KOPT-K1 (cell line): ENCODE measurements around the gene MRPL9.

ENCODE experiments used
- H3K27ac ChIP-seq: fragments of 200-600 bp; sonication (generic); 2 replicates; pipeline ENCODE4 v1.5.1; 2016; ENCODE audit warnings: antibody characterized with exemption, mild to moderate bottlenecking, low read depth, low read length; ENCODE audit not compliant: poor library complexity, severe bottlenecking
- H3K36me3 ChIP-seq: fragments of 200-600 bp; sonication (generic); 2 replicates; pipeline ENCODE4 v1.5.1; 2017; ENCODE audit warnings: antibody characterized with exemption, mild to moderate bottlenecking, low read length, moderate library complexity; ENCODE audit not compliant: insufficient read depth
- H3K9me3 ChIP-seq: fragments of 200-600 bp; sonication (generic); 2 replicates; pipeline ENCODE4 v1.5.1; 2017; ENCODE audit warnings: antibody characterized with exemption, low read length, mild to moderate bottlenecking; ENCODE audit not compliant: insufficient read depth, poor library complexity, severe bottlenecking

The MRPL9 gene

DNA sequence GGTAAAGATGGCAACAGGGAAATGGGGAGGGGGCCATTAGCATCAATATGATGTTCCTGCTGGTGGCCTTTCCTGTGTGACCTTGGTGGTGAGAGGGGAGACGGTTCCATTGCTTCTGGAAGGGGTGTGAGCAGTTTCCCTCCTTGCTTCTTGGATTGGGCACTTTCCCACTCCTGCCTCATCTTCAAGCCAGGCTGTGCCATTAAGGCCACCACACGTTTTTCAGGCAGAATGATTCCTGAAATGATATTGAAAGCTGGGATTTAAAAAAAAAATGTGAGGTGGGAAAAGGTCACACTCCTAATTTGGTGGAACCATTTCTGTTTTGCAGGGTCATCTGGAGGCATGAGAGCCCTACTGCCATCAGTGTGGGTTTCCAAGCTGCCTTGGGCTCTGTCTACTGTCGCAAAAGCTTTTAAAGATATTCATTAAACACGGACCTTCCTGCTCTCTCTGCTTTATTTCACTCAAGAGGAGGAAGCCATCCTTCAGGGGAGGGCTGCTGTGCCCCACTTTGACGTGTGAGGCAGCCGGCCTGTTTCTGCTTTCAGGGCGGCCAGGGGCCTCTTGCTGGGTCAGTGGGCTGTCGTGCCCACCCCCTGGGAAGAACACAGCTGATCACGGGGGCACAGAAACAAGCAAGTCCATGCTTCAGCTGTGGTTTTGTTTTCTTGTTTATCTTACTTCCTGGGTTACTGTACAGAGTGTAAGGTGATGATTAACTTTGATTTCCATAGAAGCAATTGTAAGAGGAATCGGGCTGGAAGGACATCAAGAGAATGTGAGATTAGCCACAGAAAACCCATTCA lies 33.9 kb downstream of the MRPL9 start:
- Histone ChIP-seq H3K9me3 (no peaks in the 10 kb centered on the region), H3K36me3 (no peaks in the 10 kb centered on the region), H3K27ac (no peak overlapping the region)

DNA sequence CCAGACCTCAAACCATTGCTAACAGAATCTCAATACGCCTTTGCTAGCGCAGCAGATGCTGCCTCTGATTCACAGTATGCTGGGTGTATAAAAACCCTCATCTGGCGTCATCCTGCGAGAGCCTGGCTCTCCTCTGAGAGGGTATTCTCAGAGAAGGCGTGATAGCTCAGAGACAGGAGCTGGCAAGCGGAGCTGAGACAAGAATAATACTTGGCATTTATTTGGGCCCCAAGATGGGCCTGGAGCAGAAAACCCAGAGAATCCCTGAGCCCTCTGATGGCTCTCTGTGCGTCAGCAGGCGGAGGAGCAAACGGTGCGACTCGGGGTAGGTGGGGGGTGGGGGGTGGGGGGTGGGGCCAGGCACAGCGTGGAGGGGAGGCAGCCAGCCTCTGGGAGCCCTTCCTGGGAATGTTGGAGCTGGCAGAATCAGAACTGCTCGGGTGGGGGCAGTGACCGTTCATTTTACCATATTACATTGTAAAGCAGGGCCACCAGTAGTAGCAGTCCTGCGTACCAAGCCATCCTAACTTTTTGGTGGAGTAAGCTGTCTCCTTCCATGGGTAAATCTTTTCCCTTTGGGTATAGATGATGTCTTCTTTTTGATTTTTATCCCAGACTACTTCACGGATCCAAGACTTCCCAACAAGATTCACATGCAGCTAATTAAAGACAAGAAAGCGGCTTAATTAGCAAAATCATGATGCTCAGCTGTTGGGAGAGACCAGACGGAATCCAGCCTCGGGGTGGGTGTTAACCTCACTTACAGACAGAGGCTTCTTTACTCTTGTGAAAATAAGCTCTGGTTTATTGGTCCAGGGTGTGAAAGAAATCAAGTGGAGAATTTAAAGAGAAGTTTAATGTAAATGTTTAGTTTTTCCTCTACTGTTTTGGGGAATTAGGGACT lies 34.9 kb downstream of the MRPL9 start:
- Histone ChIP-seq H3K36me3 (no peaks in the 10 kb centered on the region), H3K27ac (no peak overlapping the region), H3K9me3 (no peaks in the 10 kb centered on the region)

DNA sequence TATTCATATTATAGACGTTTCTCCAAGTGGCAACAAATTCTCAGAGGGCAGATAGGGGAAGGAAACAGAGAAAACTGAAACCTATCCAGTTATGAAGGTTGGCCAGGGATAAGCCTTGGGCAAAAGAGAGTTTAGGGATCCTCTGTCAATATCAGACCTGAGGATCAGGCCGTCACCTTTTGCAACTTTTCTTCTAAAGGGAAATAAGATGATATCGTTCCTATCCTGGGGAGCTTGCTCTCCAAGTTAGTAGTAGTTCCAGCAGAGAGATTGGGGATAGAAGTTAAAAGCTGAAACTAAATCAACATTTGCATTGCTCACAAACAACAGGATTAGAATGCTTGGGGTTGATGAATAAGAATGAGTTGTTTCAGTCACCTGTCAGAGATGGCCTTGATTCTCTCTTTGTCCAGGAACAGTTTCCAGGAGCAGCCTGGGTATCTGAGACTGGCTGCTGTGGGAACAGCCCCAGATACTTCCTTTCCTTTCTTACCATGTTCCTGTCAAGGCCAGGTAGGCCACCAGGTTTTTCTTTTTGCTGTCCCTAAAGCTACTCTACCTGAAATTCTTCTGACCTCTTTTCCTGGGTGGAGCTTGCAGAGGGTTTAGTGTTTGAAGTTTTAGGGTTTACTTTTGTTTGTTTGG lies 39.4 kb downstream of the MRPL9 start:
- Histone ChIP-seq H3K9me3 (no peaks in the 10 kb centered on the region), H3K36me3 (no peaks in the 10 kb centered on the region), H3K27ac (no peak overlapping the region)

DNA sequence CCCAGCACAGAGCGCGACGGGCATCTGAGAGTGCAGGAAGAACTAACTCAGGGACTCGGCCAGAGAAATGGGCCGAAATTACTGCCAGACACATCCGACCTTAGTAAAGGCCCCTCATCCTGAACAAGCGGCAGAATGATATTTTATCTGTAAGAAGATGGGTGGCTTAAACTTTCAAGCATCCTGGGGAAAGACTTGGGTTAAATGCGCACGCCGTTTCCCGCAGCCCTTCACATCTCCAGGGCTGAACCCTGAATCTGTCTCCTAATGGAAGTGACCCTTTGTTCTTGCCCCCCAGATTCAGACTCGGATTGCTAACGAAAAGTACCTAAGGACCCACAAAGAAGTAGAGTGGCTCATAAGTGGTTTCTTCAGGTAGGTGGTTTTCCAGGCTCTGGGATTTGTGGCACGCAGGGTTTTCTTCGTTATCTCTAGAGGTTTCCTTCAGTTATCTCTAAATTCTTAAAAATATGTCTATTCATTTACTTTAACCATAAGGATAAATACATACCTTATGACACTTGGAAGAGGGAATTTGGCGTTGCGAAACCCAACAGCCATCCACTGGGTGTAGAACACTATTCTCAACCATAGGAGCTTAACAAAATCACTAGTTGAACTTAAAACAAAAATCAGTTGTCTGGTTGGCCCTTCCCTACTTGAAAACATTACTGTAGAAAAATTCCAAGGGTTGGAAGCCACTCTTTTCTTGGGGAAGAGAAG lies 41.3 kb downstream of the MRPL9 start:
- Histone ChIP-seq H3K9me3 (no peaks in the 10 kb centered on the region), H3K36me3 (no peaks in the 10 kb centered on the region), H3K27ac (no peak overlapping the region)

DNA sequence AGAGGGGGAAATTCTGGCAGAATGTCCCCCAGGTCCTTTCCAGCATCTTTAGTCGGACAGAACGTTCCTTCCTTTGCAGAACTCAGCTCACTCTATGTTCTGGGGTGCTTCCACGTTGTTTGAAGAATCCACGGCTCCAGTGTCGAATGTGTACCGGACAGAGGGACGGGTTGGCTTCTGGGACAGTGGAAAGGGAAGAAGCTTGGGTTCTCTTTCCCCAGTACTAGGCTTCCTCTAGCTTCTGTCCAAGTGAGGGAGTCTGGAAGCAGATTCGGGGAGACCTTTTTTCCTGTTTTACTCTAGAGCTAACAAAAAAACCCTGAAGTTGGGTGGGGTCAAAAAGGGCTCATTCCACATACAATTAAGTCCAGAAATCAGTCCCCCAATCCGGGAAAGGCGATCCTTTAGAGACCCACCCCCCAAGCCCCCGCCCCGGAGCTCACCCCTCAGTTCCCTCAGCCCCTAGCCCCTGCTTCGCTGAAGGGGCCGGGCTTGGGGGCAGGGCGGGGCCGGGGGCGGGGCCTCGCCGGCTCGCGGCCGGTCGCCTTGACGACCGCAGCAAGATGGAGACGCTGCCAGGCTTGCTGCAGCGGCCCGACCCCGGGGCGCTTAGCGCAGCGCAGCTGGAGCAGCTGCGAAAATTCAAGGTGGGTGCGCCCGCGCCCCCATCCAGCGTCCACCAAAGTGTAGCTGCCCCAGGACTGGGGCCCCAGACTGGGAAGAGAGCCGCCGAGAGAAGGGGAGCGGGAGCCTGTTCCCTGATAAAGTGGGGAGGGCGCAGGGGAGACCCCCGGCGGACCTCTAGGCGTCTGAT lies 42.1 kb downstream of the MRPL9 start, which contains the start of gene RIIAD1:
Gene RIIAD1 (plus strand): TSS at position 549 of the 814 bp plus-strand sequence. CDS start 15 bp downstream, at position 564.
- Histone ChIP-seq H3K9me3 (no peaks in the 10 kb centered on the region), H3K36me3 (no peaks in the 10 kb centered on the region), H3K27ac (no peak within 1 kb of the TSS)

DNA sequence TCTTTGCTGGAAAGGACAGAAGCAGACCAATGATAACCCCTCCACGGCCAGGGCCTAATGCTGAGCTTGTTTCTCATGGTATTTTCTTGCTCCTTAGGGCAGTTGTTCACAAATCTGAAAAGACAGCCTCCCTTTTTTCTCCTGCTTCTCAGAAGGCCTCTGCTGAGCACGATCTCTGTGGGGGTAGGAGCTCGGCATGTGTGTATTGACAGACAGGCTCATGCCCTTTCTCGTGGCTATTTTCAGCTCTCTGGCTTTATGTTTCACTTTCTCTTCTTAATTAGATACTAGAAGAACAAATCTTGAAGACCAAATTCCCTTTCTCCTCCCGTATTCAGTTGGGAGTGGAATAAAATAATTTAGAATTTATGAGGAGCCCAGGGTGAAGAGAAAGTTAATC lies 42.7 kb downstream of the MRPL9 start:
- Histone ChIP-seq H3K9me3 (no peaks in the 10 kb centered on the region), H3K36me3 (no peaks in the 10 kb centered on the region), H3K27ac (no peak overlapping the region)

DNA sequence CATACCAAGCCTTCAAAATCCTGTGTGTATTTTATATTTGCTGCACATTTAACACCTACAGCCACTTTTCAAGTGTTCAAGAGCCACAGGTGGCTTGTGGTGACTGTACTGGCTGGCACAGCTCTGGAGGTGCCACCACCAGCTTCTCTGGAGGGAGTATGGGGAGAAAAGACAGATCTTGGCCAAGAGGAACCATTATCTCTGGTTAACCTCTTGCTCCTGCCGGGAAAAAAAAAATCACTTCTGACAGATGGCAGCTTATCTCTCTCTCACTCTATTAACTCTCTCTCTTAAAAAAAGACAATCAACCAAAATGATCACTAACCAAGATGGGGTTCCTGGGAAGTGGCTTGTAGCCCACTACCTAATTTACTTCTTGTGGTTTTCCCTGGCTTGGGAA lies 43.2 kb downstream of the MRPL9 start:
- no peaks in the 10 kb centered on the region for H3K9me3 ChIP-seq
- no peak overlapping the region for H3K27ac ChIP-seq
- no peaks in the 10 kb centered on the region for H3K36me3 ChIP-seq

DNA sequence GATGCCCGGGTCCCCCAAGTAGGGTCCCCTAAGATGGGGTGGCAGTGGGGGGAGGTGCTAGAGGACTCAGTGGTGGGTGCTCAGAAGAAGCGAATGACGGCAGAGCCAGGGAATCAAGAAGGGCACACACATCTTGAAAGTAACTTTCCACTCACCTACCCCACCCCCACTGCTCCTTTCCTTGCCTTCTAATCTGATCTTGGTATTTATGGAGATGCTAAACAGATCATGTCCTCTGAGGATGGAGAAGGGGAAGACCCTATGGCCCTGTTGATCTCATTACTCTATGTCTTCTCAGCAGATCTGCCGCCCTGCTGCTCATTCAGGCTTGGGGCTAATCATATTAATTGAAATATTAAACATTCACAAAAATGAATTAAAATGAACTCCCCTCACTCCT lies 44.6 kb downstream of the MRPL9 start:
- no peaks in the 10 kb centered on the region for H3K9me3 ChIP-seq
- no peaks in the 10 kb centered on the region for H3K36me3 ChIP-seq
- H3K27ac ChIP-seq: no peak overlapping the region

DNA sequence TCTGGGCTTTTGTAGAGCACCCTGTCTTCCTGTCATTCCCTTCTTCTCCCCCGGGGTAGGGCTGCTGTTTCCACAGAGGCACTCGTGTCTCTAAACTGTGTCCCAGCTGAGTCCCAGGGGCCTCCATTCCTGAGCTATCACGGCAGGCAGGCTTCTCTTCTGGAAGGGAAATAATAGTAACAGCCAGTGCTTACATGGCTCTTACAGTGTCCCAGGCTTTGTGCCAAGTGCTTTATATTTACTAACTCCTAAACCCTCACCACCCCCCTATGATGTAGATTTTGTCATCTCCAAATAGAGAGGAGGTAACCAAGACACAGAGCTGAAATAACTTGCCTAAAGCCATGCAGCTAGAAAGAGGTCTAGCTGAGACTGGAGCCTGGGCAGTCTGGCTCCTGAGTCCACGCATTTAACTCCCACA lies 45.3 kb downstream of the MRPL9 start:
- Histone ChIP-seq H3K27ac (no peak overlapping the region), H3K36me3 (no peaks in the 10 kb centered on the region), H3K9me3 (no peaks in the 10 kb centered on the region)

DNA sequence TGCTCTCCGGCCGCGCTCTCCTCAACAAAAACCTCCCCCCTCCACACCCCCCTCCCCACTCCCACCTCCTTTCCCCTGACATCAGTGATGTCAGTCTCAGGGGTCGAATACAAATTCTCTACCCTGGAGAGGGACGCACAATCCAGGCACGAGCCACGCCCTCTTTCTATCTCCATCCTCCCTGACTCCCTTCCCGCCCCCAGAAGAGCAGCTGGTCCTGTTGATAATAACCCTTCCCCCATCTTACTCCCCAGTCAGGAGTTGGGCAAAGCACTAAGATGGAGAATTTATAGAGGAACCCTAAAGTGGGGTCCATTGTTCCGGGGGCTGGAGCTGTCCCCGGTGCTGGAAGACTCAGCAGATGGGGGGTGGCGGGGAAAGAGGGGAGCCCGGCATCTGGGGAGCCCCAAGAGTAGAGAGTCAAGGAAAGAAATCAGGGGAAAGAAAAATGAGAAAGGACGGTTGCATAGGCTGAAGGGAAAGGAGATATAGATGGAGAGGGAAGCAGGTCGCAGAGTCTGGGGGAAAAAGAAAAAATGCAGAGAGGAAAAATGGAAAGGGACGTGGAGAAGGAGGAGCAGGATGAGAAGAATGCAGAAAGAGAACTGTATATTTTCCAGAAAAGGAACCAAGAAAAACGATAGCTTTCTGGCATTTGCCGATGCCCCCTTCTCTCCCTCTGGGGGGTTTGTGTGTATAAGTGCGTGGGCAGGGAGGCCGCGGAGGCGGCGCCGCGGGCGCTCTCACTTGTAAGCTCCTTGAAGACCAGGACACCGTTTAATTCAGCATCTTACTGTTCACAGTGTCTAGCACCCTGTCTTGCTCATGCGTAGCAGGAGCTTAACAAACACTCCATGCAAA lies 46.3 kb downstream of the MRPL9 start, which contains the start of gene CELF3:
Gene CELF3 (minus strand): TSS at position 33 of the 861 bp plus-strand sequence. CDS start 783 bp downstream, outside the sequence.
- Histone ChIP-seq H3K36me3 (no peaks in the 10 kb centered on the region), H3K27ac (no peak within 1 kb of the TSS), H3K9me3 (no peaks in the 10 kb centered on the region)

DNA sequence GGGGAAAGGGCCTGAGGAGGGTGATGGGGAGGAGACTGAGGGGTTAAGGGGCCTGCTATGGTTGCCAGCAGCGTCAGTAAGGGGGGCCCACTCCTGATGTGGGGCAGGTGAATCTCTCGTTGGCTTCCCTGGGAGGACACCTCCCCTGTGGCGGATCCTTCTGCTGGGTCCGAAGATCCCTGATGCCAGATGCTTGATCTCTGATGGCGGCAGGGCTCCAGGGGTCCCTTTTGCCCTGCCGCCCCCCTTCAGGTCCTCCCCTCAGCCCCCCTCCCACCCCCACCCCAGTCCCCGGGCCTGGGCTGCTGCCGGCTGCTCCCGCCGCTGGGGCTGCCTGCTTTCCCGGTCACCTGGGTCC lies 46.9 kb downstream of the MRPL9 start:
- Histone ChIP-seq H3K9me3 (no peaks in the 10 kb centered on the region), H3K36me3 (no peaks in the 10 kb centered on the region), H3K27ac (no peak overlapping the region)

DNA sequence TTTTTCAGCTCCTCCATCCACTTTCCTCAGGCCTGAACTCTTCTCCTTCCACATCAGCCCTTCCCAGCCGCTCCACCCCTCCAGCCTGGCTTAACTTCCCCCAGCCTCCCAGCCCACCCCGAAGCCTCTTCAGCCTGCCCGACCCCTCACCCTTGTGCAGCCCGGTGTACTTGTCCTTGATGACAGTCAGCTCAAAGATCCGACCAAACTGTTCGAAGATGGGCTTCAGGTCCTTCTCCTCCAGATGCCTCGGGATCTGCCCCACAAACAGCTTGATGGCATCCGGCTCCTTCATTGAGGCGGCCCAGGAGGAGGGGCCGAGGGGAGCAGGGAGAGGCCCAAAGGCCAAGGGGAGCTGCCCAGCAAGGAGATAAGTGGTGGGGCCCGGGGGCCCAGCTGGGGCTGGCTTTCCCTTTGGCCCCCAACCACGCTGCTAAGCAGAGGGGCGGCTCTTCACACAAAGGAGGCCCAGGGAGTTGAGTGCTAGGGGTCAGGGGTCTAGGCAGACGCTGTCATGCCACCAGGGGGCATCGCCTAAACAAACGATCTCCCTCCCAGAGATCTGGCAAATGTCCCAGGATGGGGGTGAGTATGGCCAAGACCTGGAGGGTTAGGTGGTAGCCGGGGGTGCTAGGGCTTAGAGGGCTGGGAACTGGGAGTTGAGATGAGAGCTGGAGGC lies 47.4 kb downstream of the MRPL9 start:
- H3K36me3 ChIP-seq: no peaks in the 10 kb centered on the region
- H3K27ac ChIP-seq: no peak overlapping the region
- no peaks in the 10 kb centered on the region for H3K9me3 ChIP-seq
